ENCODE measurements around the gene SYTL3.

DNA sequence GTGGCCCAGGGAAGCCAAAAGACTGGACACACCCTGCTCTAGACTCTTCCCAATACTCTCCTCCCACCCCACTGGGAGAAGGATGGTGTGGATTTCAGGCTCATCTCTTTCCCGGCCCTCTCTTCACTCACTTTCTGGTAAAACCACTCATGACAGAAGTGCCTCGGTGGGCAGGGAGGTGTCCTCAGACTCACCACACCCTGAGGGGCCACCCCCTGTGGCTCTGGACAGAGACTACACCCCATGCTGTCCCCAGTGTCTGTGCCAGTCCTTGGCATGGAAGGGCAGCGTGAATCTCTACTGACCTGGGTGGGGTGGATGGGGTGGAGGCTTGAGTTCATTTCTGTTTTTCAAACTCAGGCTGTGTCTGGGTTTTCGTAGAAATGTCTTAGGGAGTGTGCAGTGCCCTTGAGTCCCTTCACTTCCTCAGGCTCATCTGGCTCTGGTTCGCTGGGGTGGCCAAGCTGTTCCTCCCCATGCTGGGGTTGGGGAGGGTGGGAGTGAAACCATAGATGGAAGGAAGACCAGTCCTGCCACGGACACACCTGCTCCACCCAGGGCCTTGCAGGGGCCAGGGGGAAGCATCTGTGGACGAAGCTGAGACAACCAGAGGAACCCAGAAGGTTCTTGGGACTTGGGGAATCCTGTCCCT is 110.2 kb downstream of the SYTL3 start:
- TF ChIP-seq CTCF (IDR thresholded peaks at IDR 0.05) (no peak), EZH2 (IDR thresholded peaks at IDR 0.05; ENCODE audit: borderline replicate concordance, insufficient read depth, low read depth, low read length, poor library complexity, severe bottlenecking) (no peak)

Measured in B cell (primary cell).